HG02938 (cell line): ENCODE measurements around the gene LOXL4.

Experiments
- ATAC-seq: cut with Tn5 transposase; IDR thresholded peaks from one replicate; pipeline ENCODE4 v1.9.1; 2021; ENCODE audit warnings: mild to moderate bottlenecking, moderate library complexity; ENCODE audit not compliant: unreplicated experiment

The LOXL4 gene

GRCh38 chr10:98202378-98202777, 65.6 kb downstream of the LOXL4 start:
- no peak for ATAC-seq

- ATAC-seq: no peak
These were observed 66.2 kb downstream of the LOXL4 start for GRCh38 chr10:98201760-98202159.
